SJCRH30 (cell line): Measurements from ENCODE around the gene VGLL4. TPM values are rescaled to one million over a fixed set of nuclear protein-coding genes. Genes with fewer than 3 reads are reported as not detected.
"Not testable (repeated sequence)": the region's sequence is repeated elsewhere in the genome, so short reads cannot be mapped to it uniquely, and the experiment has no call there.

Experiments used
- DNase-seq, 2 experiments: peaks; one replicate each; pipeline ENCODE4 v3.0.0-alpha.2; 2015 to 2020
- H3K27ac ChIP-seq: fragments of 250-450 bp; sonication (Bioruptor Pico); 2 replicates; pipeline ENCODE4 v1.5.1; 2020; ENCODE audit warnings: mild to moderate bottlenecking, moderate library complexity
- H3K27me3 ChIP-seq: fragments of 250-450 bp; sonication (Bioruptor Pico); 2 replicates; pipeline ENCODE4 v1.5.1; 2020; ENCODE audit warnings: mild to moderate bottlenecking, moderate library complexity
- H3K36me3 ChIP-seq: fragments of 250-450 bp; sonication (Bioruptor Pico); 2 replicates; pipeline ENCODE4 v1.5.1; 2020; ENCODE audit warnings: mild to moderate bottlenecking, moderate library complexity
- H3K4me1 ChIP-seq: fragments of 250-450 bp; sonication (Bioruptor Pico); 2 replicates; pipeline ENCODE4 v1.5.1; 2020; ENCODE audit warnings: mild to moderate bottlenecking, moderate library complexity
- H3K4me3 ChIP-seq: fragments of 250-450 bp; sonication (Bioruptor Pico); 2 replicates; pipeline ENCODE4 v1.5.1; 2020; ENCODE audit warnings: mild to moderate bottlenecking, moderate library complexity
- H3K9me3 ChIP-seq: fragments of 250-450 bp; sonication (Bioruptor Pico); replicated peaks from 2 replicates; pipeline ENCODE4 v1.5.1; 2020; ENCODE audit warnings: mild to moderate bottlenecking, moderate library complexity
- total RNA-seq: library from RNA; depleted of rRNA; stranded (reverse); fragments of >200 nt; shearing (Covaris generic); gene quantifications from 2 replicates; pipeline ENCODE4 v1.2.3, GENCODE V29; 2014; rRNA removed

Gene VGLL4, protein sequence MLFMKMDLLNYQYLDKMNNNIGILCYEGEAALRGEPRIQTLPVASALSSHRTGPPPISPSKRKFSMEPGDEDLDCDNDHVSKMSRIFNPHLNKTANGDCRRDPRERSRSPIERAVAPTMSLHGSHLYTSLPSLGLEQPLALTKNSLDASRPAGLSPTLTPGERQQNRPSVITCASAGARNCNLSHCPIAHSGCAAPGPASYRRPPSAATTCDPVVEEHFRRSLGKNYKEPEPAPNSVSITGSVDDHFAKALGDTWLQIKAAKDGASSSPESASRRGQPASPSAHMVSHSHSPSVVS
- total RNA-seq: 49.3 and 52.7 TPM in 2 replicates

DNA sequence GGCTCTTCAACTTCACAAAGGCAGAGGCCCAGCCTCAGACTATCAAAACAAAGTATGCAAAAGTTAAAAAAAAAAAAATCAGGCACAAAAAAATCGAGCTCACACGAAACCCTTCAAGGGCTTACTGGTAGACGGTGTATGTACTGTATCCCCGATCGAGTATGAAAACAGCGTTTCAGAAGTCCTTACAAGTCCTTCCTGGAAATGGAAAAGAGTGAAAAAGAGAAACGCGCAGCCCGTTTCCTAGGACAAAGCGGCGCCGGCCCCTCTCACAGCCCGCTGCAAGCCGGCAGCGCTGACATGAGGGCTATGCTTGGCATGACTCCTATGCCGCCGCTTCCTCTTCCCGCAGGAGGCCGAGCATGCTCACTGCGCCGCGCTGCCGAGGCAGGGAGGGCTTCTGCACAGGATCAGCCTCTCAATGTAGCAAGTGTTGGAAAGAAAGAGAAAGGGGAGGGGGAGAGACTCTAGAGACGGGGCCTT lies at the start of gene VGLL4:
VGLL4 (minus strand) TSS at position 311 of the 483 bp plus-strand sequence. CDS start 397 bp downstream, outside the sequence.
- peak; percentile 92 to 95 for DNase-seq
- no peaks in the 10 kb centered on the region for H3K9me3 ChIP-seq

DNA sequence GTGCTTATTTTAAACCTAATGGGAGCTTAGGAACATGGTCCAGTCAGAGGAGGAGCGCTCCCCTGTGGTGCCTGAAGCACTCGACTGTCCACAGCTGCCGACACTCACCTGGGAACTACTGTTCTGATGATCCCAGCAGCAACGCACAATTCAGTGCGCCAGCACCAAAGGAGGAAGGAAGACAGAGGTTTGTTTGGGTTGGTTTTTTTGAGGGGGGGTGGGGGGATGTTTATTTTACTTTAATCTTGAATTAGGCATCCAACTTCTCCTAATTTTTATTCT lies 48.8 kb upstream of the VGLL4 start:
- Histone ChIP-seq H3K4me3 (no peak overlapping the region), H3K4me1 (no peaks in the 10 kb centered on the region), H3K36me3 (no peaks in the 10 kb centered on the region), H3K27me3 (no peaks in the 10 kb centered on the region), H3K9me3 (no peaks in the 10 kb centered on the region), H3K27ac (no peak overlapping the region)
- no peak for DNase-seq

More for the DNA sequence above, at the start of gene VGLL4:
- H3K27ac ChIP-seq: peak within 1 kb of the TSS; percentile 89
- H3K4me3 ChIP-seq: peak within 1 kb of the TSS; percentile 70
- H3K36me3 ChIP-seq: no peaks in the 10 kb centered on the region
- H3K4me1 ChIP-seq: peaks cover 13% of the 10 kb centered on the region
- H3K27me3 ChIP-seq: no peaks in the 10 kb centered on the region

DNA sequence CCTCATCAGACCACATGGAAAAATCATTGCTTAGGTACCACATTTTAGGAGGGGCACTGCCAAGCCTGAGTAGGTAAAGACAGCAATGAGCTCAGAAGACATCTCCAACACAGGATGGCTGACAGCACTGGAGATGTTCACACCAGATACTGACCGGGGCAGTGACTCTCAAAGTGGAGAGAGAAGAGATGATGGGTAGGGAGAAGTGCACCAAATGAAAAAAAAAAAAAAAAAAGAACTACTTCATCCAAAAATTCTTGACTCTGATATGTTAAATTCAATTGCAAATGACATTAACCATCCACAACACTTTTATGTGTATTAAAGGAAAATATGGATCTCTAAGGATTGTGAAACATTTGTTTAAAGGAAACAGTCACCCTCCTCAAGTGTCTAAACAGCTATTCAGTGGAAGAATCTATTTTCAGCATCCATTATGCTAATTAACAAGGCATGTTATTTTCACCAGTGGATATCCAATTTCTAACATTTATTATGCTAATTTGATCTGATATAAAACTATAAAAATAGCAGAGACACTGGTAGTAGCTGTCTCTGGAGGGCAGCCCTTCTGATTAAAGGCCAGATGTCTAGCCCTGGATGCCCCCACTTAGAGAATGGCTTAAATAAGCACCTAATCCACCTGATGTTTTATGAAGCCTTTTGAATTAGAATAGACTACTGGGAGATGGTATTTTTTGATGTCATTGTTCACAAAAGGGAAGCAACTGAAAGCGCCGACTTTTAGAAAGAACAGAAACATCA lies 48.2 kb upstream of the VGLL4 start:
- Histone ChIP-seq H3K27me3 (no peaks in the 10 kb centered on the region), H3K4me1 (no peaks in the 10 kb centered on the region), H3K36me3 (no peaks in the 10 kb centered on the region), H3K27ac (no peak overlapping the region), H3K9me3 (no peaks in the 10 kb centered on the region), H3K4me3 (no peak overlapping the region)
- DNase-seq: no peak

DNA sequence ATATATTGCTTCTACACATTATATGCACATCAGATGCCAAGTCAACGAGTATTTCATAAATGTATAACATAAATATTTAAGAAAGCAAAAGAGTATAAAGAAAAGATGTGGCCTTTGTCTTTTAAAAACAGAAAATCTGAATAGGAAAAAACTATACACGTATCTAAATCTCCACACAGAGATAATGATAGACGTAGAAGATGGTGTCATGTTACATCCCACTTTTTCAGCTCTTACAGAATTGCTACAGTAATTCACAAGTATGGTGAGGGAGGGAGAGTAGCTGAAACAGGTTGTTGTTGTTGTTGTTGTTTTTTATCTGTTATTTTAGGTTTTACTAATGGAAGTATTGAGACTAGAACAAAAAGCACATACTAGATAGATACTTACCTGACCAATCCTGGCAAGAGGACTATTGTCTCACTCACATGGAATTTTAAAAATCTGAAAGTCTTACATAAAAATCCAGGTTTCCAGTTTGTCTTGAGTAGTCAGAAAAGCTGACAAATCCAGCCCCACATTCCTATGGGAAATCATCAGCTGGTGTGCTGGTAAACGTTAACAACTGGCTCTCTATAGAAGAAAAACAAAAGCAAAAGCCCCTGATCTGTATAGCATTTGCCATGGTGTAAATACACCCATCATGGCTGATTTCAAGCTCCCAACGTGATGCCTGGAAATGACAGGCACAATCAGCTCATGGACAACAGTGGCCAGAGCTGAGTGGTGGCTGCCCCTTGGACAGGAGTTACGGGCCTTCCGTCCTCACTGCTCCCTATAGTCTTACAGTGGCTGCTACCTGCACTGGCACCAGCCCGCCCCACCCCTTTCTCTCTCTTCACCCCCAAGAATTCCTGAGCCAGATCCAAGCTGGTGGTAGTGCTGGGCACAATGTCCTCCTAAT lies 47.4 kb upstream of the VGLL4 start:
- H3K4me1 ChIP-seq: no peaks in the 10 kb centered on the region
- H3K9me3 ChIP-seq: no peaks in the 10 kb centered on the region
- H3K4me3 ChIP-seq: no peak overlapping the region
- peak; percentile 4 to 5 for DNase-seq
- H3K36me3 ChIP-seq: no peaks in the 10 kb centered on the region
- H3K27ac ChIP-seq: no peak overlapping the region
- no peaks in the 10 kb centered on the region for H3K27me3 ChIP-seq

DNA sequence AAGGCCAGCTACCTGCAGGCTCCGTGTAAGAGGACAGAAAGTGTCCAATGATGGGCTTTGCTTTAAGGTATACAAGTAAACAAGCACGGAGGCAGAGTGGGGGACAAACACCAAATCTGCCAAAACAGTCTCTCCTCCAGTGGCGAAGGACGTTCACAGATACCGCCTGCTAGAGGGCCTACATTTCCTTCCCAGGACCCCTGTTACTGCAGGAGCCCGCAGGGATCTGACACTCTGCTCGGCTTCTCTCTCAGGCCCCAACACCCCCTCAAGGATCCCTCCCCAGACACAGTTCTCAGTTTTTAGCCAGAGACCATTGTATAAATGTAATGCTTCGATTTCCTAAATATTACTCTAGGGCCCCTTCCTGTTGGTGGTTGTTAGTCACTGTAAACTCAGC lies 46.0 kb upstream of the VGLL4 start:
- Histone ChIP-seq H3K27ac (no peak overlapping the region), H3K9me3 (0 out of 2 replicates have a peak, but pooled peaks cover 2% of the 10 kb centered on the region), H3K4me1 (no peaks in the 10 kb centered on the region), H3K4me3 (no peak overlapping the region), H3K27me3 (no peaks in the 10 kb centered on the region), H3K36me3 (no peaks in the 10 kb centered on the region)
- DNase-seq: no peak

DNA sequence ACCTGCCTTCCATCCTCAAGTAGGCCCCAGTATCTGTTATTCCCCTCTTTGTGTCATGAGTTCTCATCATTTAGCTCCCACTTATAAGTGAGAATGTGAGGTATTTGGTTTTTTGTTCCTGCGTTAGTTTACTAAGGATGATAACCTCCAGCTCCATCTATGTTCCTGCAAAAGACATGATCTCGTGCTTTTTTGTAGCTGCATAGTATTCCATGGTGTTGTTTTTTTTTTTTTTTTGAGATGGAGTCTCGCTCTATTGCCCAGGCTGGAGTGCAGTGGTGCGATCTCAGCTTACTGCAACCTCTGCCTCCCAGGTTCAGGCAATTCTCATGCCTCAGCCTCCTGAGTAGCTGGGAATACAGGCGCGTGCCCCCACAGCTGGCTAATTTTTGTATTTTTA lies 41.3 kb upstream of the VGLL4 start:
- H3K27ac ChIP-seq, H3K36me3 ChIP-seq, H3K9me3 ChIP-seq, H3K27me3 ChIP-seq, DNase-seq, H3K4me3 ChIP-seq, H3K4me1 ChIP-seq: not testable (repeated sequence)

DNA sequence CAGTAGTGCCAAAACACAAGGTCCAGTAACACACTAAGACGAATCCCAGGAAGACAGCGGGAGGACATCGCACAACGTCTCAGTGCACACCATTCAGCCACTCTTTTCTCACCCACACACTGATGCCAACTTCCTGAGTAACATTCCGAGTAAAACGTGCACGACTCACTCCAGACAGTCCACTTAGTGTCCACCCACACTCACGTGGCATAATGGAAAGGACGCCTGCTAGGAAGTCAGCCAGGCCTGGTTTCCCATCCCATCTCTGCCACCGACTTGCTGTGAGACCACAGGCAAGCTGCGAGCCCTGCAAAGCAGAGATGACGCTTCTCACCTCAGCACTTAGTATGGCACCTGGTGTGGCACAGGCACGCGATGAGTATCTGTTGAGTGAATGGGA lies 36.8 kb upstream of the VGLL4 start:
- Histone ChIP-seq H3K27me3 (no peaks in the 10 kb centered on the region), H3K27ac (no peak overlapping the region), H3K36me3 (no peaks in the 10 kb centered on the region), H3K4me3 (no peak overlapping the region), H3K9me3 (0 out of 2 replicates have a peak, but pooled peaks cover 2% of the 10 kb centered on the region), H3K4me1 (no peaks in the 10 kb centered on the region)
- DNase-seq: no peak

DNA sequence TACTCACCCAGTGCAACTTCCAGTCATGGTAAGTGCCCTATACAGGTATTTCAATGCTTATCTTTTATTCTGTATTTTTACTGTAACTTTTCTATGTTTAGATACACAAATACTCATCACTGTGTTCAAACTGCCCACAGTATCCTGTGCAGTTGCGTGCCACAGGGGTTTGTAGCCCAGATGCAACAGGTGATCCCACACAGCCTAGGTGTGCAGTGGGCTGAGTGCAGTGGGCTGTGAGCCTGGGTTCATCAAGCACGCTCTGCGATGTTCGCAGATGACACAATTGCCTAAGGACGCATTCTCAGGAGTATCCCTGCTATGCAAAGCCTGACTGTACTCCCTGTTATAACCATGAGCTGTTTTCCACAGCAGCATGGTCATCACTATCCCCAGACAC lies 36.2 kb upstream of the VGLL4 start:
- H3K4me3 ChIP-seq: no peak overlapping the region
- H3K36me3 ChIP-seq: no peaks in the 10 kb centered on the region
- H3K4me1 ChIP-seq: no peaks in the 10 kb centered on the region
- no peak overlapping the region for H3K27ac ChIP-seq
- H3K27me3 ChIP-seq: no peaks in the 10 kb centered on the region
- H3K9me3 ChIP-seq: no peaks in the 10 kb centered on the region
- no peak for DNase-seq

DNA sequence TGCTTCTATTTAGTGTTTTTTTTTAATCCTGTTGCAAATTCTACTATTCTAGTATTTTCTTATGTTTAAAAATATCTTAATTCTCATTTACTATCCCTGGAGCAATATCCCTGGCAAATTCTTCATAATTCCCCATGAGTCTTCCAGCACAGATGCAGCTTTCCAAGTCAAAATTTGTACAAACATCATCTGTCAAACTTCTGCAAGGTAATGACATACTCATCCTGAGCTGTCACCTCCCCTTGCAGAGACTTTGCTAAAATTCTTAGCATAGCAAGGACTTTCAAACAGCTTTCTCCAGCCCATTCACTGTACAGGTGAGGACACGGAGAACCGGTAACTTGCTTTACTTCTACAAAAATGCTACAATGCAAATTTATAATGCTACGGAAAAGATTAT lies 28.6 kb upstream of the VGLL4 start:
- H3K4me1 ChIP-seq: no peaks in the 10 kb centered on the region
- no peak overlapping the region for H3K27ac ChIP-seq
- no peaks in the 10 kb centered on the region for H3K36me3 ChIP-seq
- no peaks in the 10 kb centered on the region for H3K27me3 ChIP-seq
- DNase-seq: no peak
- H3K4me3 ChIP-seq: no peak overlapping the region
- no peaks in the 10 kb centered on the region for H3K9me3 ChIP-seq

DNA sequence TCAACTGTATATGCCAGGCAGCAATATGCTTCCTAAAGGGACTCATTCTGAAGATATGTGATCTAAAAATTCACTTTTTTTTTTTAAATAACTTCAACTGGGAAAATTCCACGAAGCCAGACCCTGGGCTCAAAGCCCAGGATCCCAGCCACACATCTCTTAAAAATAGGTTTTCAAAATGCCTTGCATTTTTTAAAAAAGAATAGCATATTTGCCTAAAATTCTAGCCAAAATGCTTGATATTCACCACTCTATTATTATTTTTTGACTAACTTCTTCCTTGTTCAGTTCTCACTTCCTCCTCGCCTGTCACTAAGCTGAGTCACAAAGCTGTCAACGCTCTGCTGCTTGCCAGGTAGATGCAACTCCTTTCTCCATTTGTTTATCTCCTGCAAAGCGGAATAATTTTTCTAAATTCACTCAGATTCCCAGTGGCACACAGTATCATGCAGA lies 28.0 kb upstream of the VGLL4 start:
- Histone ChIP-seq H3K4me1 (no peaks in the 10 kb centered on the region), H3K36me3 (no peaks in the 10 kb centered on the region), H3K9me3 (no peaks in the 10 kb centered on the region), H3K4me3 (no peak overlapping the region), H3K27me3 (no peaks in the 10 kb centered on the region), H3K27ac (no peak overlapping the region)
- no peak for DNase-seq

DNA sequence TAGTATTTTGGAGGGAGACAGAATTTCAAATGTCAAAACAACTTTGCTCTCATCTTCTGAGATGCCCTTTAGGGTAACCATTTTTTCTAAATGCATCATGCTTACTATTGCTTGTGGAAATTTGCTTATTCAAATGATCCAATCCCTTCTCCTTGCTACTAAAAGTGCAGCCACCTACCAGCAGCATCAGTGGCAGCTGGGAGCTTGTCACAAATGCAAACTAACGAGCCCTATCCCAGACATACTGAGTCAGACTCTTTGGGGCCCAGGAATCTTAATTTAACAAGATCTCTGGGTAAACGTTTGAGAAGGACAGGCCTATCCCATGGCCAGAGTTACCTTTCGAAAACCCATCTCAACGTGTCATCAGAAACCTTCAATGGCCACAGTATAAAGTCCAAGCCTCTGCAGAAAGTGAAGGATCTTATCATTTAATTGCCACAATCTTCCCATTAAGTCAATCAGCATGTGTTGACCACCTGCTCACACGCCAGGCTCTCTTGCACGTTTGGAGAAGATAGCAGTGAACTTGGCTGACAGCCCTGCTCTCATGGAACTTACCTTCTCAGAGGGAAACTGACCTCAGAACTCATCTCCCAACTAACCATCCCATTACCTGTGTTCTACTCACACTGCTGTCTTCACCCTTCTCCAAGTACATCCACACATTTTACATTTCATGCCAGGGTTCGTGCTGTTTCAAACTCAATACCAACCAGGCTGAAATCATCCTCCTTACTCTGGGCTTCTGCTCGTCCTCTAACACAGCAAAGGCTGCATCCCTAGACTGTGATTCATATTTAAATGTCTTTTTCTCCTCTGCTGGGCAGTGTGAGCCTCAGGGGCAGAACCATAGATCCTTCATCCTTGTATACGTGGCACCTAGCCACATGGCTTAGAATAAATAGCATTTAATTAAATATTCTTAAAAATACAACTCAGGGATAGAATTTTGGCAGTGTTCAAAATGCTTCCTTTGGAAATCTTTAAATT lies 24.8 kb upstream of the VGLL4 start:
- DNase-seq: no peak
- Histone ChIP-seq H3K27ac (no peak overlapping the region), H3K27me3 (no peaks in the 10 kb centered on the region), H3K36me3 (no peaks in the 10 kb centered on the region), H3K4me3 (no peak overlapping the region), H3K4me1 (no peaks in the 10 kb centered on the region), H3K9me3 (no peaks in the 10 kb centered on the region)

DNA sequence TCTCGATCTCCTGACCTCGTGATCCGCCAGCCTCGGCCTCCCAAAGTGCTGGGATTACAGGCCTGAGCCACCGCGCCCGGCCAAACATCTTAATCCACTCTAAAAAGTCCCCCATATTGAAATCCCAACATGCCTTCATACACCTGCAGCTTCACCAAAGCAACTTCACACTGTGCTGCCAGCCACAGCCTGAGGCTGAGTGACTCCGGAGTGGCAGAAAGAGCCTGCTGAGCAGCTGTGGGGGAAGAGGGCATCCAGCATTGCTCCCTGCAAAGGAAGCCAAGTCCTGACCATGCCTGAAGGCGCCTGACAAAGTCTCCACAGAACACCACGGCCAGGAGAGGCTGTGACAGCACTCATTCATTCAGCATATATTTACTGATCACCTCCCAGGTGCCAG lies 21.6 kb upstream of the VGLL4 start:
- Histone ChIP-seq H3K4me3 (no peak overlapping the region), H3K4me1 (no peaks in the 10 kb centered on the region), H3K36me3 (no peaks in the 10 kb centered on the region), H3K27ac (no peak overlapping the region), H3K27me3 (no peaks in the 10 kb centered on the region), H3K9me3 (no peaks in the 10 kb centered on the region)
- DNase-seq: no peak

DNA sequence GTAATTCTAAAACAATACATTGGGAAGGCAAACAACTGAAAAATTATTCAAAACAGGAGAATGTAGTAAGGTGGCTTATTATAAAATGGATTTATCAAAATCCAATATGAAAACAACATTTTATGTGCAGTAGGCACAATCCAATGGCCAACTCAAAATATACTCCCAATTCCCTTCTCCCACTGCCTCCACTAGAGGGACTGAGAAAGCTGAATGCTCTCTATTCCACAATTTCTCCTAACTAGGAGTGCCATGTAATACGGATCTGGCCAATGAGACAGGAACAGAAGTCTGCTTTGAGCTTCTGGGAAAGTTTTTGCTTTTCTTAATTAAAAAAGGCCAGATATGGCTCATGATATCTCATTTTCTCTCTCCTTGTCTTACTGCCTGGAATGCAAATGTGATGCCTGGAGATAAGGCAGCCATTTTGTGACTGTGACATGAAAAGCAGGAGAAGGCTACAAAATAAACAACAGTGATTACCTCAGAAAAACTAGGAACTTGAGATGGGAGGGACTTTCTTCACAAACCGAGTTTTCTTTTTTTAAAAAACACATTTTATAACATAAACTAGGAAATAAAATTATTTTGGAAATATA lies 18.8 kb upstream of the VGLL4 start:
- Histone ChIP-seq H3K9me3 (no peaks in the 10 kb centered on the region), H3K4me3 (no peak overlapping the region), H3K4me1 (no peaks in the 10 kb centered on the region), H3K36me3 (no peaks in the 10 kb centered on the region), H3K27ac (no peak overlapping the region), H3K27me3 (no peaks in the 10 kb centered on the region)
- peak in 1 of 2 experiments; percentile 20 for DNase-seq
